Neuronal stem cell (in vitro differentiated cells): ENCODE measurements around the gene ID3.
"Not testable (repeated sequence)": the region's sequence is repeated elsewhere in the genome, so short reads cannot be mapped to it uniquely, and the experiment has no call there.

Experiments used
- DNase-seq: peaks from one replicate; pipeline ENCODE4 v3.0.0-alpha.2; 2013; ENCODE audit warnings: low spot score
- H2AFZ ChIP-seq: one replicate; pipeline ENCODE4 v1.6.1; 2013; ENCODE audit warnings: mild to moderate bottlenecking, low read length, inconsistent platforms
- H2AK5ac ChIP-seq: 2 replicates; pipeline ENCODE4 v1.6.1; 2013; ENCODE audit warnings: low read depth, mild to moderate bottlenecking, inconsistent platforms, low read length, moderate library complexity, mixed read lengths
- H2BK120ac ChIP-seq: 2 replicates; pipeline ENCODE4 v1.6.1; 2013; ENCODE audit warnings: low read depth, mild to moderate bottlenecking, inconsistent platforms, low read length, moderate library complexity, mixed read lengths
- H2BK12ac ChIP-seq: one replicate; pipeline ENCODE4 v1.6.1; 2013; ENCODE audit warnings: low read length, inconsistent platforms
- H2BK15ac ChIP-seq: 2 replicates; pipeline ENCODE4 v1.6.1; 2013; ENCODE audit warnings: mild to moderate bottlenecking, low read length, inconsistent platforms, mixed read lengths
- H2BK5ac ChIP-seq: one replicate; pipeline ENCODE4 v1.6.1; 2013; ENCODE audit warnings: inconsistent platforms, mild to moderate bottlenecking, low read length, moderate library complexity
- H3K14ac ChIP-seq: one replicate; pipeline ENCODE4 v1.6.1; 2013; ENCODE audit warnings: low read length, inconsistent platforms
- H3K18ac ChIP-seq: 2 replicates; pipeline ENCODE4 v1.6.1; 2013; ENCODE audit warnings: low read length, inconsistent platforms
- H3K23ac ChIP-seq: 2 replicates; pipeline ENCODE4 v1.6.1; 2013; ENCODE audit warnings: low read depth, mild to moderate bottlenecking, mixed read lengths, low read length, inconsistent platforms; ENCODE audit not compliant: poor library complexity
- H3K27ac ChIP-seq: replicated peaks from 3 replicates; pipeline ENCODE4 v1.5.1; 2013; ENCODE audit warnings: low read length, inconsistent platforms
- H3K27me3 ChIP-seq, 3 experiments: 2 replicates each; pipeline ENCODE4 v1.6.1; 2013; ENCODE audit warnings: low read length in 3 of 3, mild to moderate bottlenecking in 2 of 3, inconsistent platforms in 1 of 3, low read depth in 1 of 3, mixed read lengths in 1 of 3, moderate library complexity in 1 of 3; ENCODE audit not compliant: control insufficient read depth in 3 of 3, insufficient read depth in 3 of 3
- H3K36me3 ChIP-seq, 2 donors: replicated peaks in 1 of 2; 2 replicates each; pipeline ENCODE4 v1.6.1; 2013; ENCODE audit warnings: low read length in 2 of 2; ENCODE audit not compliant: control insufficient read depth in 2 of 2, insufficient read depth in 2 of 2
- H3K4ac ChIP-seq: 2 replicates; pipeline ENCODE4 v1.6.1; 2013; ENCODE audit warnings: inconsistent platforms, mild to moderate bottlenecking, low read length, moderate library complexity
- H3K4me1 ChIP-seq, 2 donors: 1 replicate in 1 of 2; 2 replicates in 1 of 2; pipeline ENCODE4 v1.6.1; 2013; ENCODE audit warnings: low read length in 2 of 2, low read depth in 1 of 2; ENCODE audit not compliant: control insufficient read depth in 2 of 2, insufficient read depth in 1 of 2
- H3K4me2 ChIP-seq: one replicate; pipeline ENCODE4 v1.6.1; 2013; ENCODE audit warnings: mild to moderate bottlenecking, low read length, inconsistent platforms; ENCODE audit not compliant: insufficient read depth, poor library complexity, severe bottlenecking
- H3K4me3 ChIP-seq, 2 donors: 2 replicates each; pipeline ENCODE4 v1.5.1; 2013; ENCODE audit warnings: low read length in 2 of 2, mild to moderate bottlenecking in 2 of 2, inconsistent platforms in 1 of 2, moderate library complexity in 1 of 2
- H3K79me1 ChIP-seq: one replicate; pipeline ENCODE4 v1.6.1; 2013; ENCODE audit warnings: low read depth, mild to moderate bottlenecking, inconsistent platforms, low read length, moderate library complexity
- H3K9ac ChIP-seq: one replicate; pipeline ENCODE4 v1.6.1; 2013; ENCODE audit warnings: mild to moderate bottlenecking, low read depth, low read length, inconsistent platforms; ENCODE audit not compliant: poor library complexity
- H3K9me3 ChIP-seq, 2 donors: replicated peaks in 1 of 2; 2 replicates each; pipeline versions ENCODE3 to v1.6.1; 2013; ENCODE audit warnings: low read length in 2 of 2, mild to moderate bottlenecking in 2 of 2, inconsistent platforms in 1 of 2, low read depth in 1 of 2, mixed read lengths in 1 of 2, moderate library complexity in 1 of 2; ENCODE audit not compliant: control insufficient read depth in 2 of 2, insufficient read depth in 1 of 2
- H4K8ac ChIP-seq: one replicate; pipeline ENCODE4 v1.6.1; 2013; ENCODE audit warnings: low read depth, mild to moderate bottlenecking, inconsistent platforms, low read length, moderate library complexity
- H4K91ac ChIP-seq: one replicate; pipeline ENCODE4 v1.6.1; 2013; ENCODE audit warnings: low read length, low read depth, mild to moderate bottlenecking, inconsistent platforms; ENCODE audit not compliant: poor library complexity
- WGBS, 2 donors: extraction: QIAGEN DNeasy Blood & Tissue Kit; methylation state at CpG; one replicate each; pipeline ENCODE4 v1.1.7; 2013; ENCODE audit warnings: missing lambda C conversion rate in 2 of 2, mixed read lengths in 1 of 2; ENCODE audit not compliant: insufficient read length in 2 of 2, insufficient replicate concordance in 1 of 2; ENCODE audit errors: extremely low coverage in 2 of 2; 5-methylcytosine and 5-hydroxymethylcytosine counted together

Gene ID3

GRCh38 chr1:23585321-23586022, 26.2 kb upstream of the ID3 start:
- Histone ChIP-seq H3K79me1 (no peaks in the 10 kb centered on the region), H2AFZ (no peak overlapping the region), H2AK5ac (no peak overlapping the region), H4K8ac (no peak overlapping the region), H3K4me1 (peaks cover 0 to 19% of the 10 kb centered on the region in 2 donors), H3K4me3 (no peak overlapping the region), H3K27ac (no peak overlapping the region), H3K23ac (no peak overlapping the region), H3K36me3 (no peaks in the 10 kb centered on the region), H3K4ac (no peak overlapping the region), H3K18ac (no peak overlapping the region), H2BK15ac (no peak overlapping the region), H3K9me3 (no peaks in the 10 kb centered on the region), H2BK12ac (no peak overlapping the region), H3K14ac (no peak overlapping the region), H2BK120ac (no peak overlapping the region), H3K4me2 (no peak overlapping the region), H4K91ac (no peak overlapping the region), H3K27me3 (no peaks in the 10 kb centered on the region), H3K9ac (no peak overlapping the region), H2BK5ac (no peak overlapping the region)
- no peak for DNase-seq
- no CpG with 5 or more reads among the region's 10 CpGs for WGBS, 2 donors

- not testable (repeated sequence) for H2AFZ ChIP-seq, H3K4me3 ChIP-seq, H3K27ac ChIP-seq, H4K91ac ChIP-seq, H3K23ac ChIP-seq, H3K18ac ChIP-seq, H3K9me3 ChIP-seq, H2BK15ac ChIP-seq, DNase-seq, H2AK5ac ChIP-seq, H3K36me3 ChIP-seq, H3K14ac ChIP-seq, H3K4ac ChIP-seq, H3K79me1 ChIP-seq, H2BK12ac ChIP-seq, H2BK120ac ChIP-seq, H3K4me2 ChIP-seq, H4K8ac ChIP-seq, H3K27me3 ChIP-seq, H2BK5ac ChIP-seq, H3K9ac ChIP-seq
- H3K4me1 ChIP-seq: peaks cover 0 to 14% of the 10 kb centered on the region in 2 donors
Observed at GRCh38 chr1:23583727-23584126, 24.4 kb upstream of the ID3 start.

GRCh38 chr1:23582820-23583219, 23.5 kb upstream of the ID3 start:
- H2AFZ ChIP-seq: no peak overlapping the region
- H3K79me1 ChIP-seq: no peaks in the 10 kb centered on the region
- H2AK5ac ChIP-seq: no peak overlapping the region
- H3K4ac ChIP-seq: no peak overlapping the region
- no peak overlapping the region for H2BK12ac ChIP-seq
- no peak overlapping the region for H2BK5ac ChIP-seq
- no peak overlapping the region for H3K23ac ChIP-seq
- WGBS, 2 donors: no CpG with 5 or more reads among the region's 4 CpGs
- peaks cover 0 to 11% of the 10 kb centered on the region in 2 donors for H3K4me1 ChIP-seq
- no peaks in the 10 kb centered on the region for H3K9me3 ChIP-seq
- H3K14ac ChIP-seq: no peak overlapping the region
- H4K91ac ChIP-seq: no peak overlapping the region
- no peak overlapping the region for H3K18ac ChIP-seq
- H3K27ac ChIP-seq: no peak overlapping the region
- H4K8ac ChIP-seq: no peak overlapping the region
- no peaks in the 10 kb centered on the region for H3K27me3 ChIP-seq
- no peaks in the 10 kb centered on the region for H3K36me3 ChIP-seq
- no peak overlapping the region for H3K4me3 ChIP-seq
- DNase-seq: no peak
- no peak overlapping the region for H2BK120ac ChIP-seq
- no peak overlapping the region for H3K9ac ChIP-seq
- H3K4me2 ChIP-seq: no peak overlapping the region
- H2BK15ac ChIP-seq: peak overlapping the region; percentile 9

- Histone ChIP-seq H3K9me3 (no peaks in the 10 kb centered on the region), H3K4ac (no peak overlapping the region), H2AFZ (peak overlapping the region; percentile 84), H4K8ac (no peak overlapping the region), H2BK120ac (no peak overlapping the region), H2AK5ac (peak overlapping the region; percentile 47), H2BK5ac (no peak overlapping the region), H3K14ac (no peak overlapping the region), H3K36me3 (no peaks in the 10 kb centered on the region), H3K4me2 (no peak overlapping the region), H3K23ac (no peak overlapping the region), H3K79me1 (no peaks in the 10 kb centered on the region), H4K91ac (no peak overlapping the region), H3K4me1 (peaks cover 0 to 22% of the 10 kb centered on the region in 2 donors), H2BK15ac (peak overlapping the region; percentile 69), H2BK12ac (no peak overlapping the region), H3K4me3 (no peak overlapping the region), H3K27ac (no peak overlapping the region), H3K27me3 (no peaks in the 10 kb centered on the region), H3K18ac (peak overlapping the region; percentile 81), H3K9ac (peak overlapping the region; percentile 9)
- WGBS, 2 donors: no CpG with 5 or more reads among the region's 8 CpGs
- no peak for DNase-seq
Observed at GRCh38 chr1:23581219-23581618, 21.9 kb upstream of the ID3 start.
